Activated gamma-delta T cell treated with anti-CD3 and anti-CD28 coated beads, Interleukin-2, amount 50 U/mL, for 16 hours (primary cell): ENCODE results near the gene SUMO4.

Experiments used
- DNase-seq: peaks from one replicate; pipeline ENCODE4 v3.0.0-alpha.2; 2020; ENCODE audit warnings: low read depth

SUMO4 gene

DNA sequence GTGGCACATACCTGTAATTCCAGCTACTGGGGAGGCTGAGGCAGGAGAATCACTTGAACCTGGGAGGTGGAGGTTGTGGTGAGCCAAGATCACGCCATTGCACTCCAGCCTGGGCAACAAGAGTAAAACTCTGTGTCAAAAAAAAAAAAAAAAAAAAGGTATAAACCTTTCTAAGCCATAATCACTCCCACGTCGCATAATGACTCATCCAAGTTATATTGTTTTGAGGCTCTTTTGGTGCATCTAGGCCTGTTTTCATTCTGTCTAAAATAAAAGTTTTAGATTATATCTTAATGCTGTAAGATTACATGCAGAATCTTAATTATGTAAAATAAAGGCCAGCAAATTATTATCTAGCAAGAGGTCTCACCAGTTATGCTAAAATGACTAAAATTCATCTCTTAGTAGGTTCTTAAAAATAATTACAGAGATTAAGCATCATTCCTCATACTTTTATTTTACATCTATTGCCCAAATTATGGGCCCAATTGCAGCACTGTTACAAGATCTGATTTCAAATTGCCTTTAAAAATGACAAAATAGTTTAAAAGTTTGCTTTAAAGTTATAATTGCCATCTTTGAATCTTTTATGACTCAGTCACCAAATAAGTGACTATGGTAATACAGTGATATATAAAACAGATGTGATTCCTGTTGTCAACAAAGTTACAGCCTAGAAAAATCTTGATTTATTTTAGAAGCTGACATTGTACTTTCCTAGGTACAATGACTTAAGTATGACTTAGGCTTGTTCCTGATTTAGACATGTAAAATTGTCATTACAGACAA is 10.4 kb upstream of the SUMO4 start:
- no peak for DNase-seq

DNA sequence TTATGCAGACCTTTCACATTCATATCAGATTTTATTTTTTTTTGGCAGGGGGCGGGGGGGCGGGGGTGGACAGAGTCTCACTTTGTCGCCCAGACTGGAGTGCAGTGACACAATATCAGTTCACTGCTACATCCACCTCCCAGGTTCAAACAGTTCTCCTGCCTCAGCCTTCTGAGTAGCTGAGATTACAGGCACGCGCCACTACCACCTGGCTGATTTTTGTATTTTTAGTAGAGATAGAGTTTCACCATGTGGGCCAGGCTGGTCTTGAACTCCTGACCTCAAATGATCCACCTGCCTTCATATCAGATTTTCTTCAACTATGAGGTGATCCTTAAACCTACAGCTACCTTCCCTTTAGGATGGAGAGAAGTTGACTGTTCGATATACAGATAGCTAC is 8.0 kb upstream of the SUMO4 start:
- no peak for DNase-seq

DNA sequence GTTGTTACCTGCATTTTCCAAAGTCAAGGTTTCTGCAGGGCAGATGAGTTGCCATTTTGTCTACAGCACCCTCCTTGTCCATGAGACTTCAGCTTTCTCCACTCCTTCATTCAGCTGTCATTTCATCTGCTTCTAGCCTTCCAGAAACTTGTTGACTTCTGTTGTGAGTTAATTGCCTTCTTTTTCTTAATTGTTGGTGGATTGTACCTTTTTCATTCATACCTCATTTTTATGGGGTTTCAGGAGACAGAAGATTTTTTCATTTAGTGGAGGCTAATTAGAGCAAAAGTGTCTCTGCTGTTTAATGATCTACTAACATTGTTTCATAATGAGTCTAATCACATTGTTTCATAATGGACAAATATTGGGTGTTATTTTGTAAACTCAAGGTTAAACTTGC is 7.5 kb upstream of the SUMO4 start:
- no peak for DNase-seq

DNA sequence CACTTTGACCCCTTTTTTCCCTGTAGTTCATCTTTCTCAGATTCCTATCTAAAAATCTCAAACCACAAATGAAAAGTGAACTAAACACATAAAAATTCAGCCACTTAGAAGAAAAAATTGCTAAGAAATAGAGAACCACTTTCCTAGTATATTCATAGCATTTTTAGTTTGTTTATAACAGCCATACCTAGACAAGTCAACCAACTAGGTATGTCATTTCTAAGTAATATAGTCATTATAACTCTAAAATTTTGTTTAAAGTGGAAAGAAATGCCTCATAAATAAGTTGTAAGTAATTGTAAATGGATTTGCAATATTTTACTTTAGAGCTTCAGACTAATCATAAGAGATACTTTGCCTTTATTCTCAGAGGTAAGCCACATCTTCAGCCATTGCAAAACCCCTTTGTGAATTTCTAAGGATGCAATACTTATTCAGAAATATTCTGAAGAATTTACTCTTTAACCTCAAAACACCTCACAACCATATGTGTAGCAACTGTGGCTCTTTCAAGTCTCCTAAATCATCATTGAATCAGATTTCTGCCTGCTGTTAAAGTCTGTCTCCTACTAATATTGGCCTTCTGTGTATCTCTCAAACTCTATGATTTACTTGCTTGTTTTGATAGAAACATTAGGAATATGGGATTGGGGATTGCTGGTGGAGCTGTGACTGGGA is 6.9 kb upstream of the SUMO4 start:
- no peak for DNase-seq

GRCh38 chr6:149395185-149395584 is 4.9 kb upstream of the SUMO4 start:
- DNase-seq, result no peak

DNA sequence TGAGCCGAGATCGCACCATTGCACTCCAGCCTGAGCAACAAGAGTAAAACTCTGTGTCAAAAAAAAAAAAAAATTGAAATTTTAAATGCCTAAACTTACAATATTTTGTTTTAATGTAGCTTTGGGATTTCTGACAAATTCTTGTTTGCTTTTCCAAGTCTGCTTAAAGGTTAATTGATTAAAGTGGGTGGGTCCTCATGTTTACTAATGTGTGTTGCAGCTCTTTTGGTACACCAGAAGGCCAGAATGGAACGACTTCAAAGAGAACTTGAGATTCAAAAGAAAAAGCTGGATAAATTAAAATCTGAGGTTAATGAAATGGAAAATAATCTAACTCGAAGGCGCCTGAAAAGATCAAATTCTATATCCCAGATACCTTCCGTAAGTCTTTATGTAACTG is 2.7 kb upstream of the SUMO4 start:
- no peak for DNase-seq

- no peak for DNase-seq
Observed at GRCh38 chr6:149403534-149403933, 3.5 kb downstream of the SUMO4 start.

DNA sequence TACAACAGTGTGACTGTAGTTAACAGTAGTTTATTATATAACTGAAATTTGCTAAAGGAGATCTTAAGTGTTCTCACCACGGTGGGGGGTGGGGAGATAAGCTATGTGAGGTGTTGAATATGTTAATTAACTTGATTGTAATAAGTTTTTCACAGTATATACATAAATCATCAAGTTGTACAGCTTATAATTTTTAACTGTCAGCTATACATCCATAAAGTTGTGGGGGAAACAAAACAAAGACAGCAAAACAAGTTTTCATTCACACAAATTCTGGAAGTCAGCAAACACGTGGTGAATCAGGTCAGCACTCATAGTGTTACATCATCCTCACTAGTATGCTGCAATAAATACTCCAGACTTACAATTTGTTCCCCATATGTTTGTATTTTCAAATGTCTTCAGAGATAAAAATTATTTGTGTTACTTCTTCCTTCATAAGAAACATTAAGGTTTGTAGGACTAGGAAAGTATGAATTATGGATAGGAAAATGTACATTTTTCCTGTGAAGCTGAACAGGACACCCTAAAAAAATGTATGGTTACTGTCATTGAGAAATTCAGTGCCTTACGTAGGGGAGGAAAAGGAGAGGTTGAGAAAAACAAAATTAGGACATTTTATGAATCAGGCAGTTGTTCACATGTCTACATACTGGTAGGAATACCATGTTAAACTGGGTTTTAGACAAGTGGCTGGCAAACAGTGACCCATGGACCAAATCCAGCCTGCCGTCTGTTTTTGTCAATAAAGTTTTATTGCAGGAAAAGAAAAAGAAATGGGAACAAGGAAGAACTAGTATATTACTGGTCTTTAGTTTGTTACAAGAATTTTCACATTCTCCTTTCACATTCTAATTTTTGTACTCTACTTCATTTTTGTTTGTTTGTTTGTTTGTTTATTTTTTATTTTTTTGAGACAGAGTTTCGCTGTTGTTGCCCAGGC is 6.0 kb downstream of the SUMO4 start:
- DNase-seq, result no peak

DNA sequence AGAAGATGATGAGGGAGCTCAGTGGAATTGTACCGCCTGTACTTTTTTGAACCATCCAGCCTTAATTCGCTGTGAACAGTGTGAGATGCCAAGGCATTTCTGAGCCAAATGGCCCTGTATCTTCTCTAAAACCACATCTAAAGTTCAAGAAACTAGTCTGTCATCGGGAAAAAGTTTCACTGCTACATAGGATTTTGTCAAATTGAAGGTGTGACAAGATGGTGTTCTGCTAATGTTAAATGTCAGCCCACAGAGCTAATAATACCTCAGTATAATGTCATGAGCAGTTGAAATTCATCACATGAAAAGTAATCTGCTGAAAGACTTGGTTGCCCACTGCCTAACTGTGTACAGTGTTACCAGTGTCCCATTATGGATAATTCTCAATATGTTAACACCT is 9.6 kb downstream of the SUMO4 start:
- DNase-seq, result no peak

DNA sequence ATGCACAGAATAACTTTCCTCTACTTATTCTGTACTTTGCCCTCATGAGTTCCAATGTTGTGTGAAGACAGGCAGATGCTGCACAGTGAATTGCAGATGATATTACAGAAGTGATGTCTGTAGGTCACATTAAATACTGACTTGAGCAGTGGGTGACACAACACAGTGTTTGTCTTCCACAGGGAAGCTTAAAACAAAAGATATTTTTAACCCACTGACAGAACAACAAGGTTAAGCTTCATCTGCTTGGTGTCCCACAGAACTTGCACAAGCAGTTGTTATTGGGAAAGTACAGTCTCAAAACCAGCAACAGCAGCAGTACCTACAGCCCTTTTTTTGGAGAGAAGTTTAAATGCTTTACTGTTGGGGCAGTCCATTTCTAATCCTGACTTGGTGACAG is 10.5 kb downstream of the SUMO4 start:
- DNase-seq, result no peak

GRCh38 chr6:149414009-149414408 is 13.9 kb downstream of the SUMO4 start:
- no peak for DNase-seq

DNA sequence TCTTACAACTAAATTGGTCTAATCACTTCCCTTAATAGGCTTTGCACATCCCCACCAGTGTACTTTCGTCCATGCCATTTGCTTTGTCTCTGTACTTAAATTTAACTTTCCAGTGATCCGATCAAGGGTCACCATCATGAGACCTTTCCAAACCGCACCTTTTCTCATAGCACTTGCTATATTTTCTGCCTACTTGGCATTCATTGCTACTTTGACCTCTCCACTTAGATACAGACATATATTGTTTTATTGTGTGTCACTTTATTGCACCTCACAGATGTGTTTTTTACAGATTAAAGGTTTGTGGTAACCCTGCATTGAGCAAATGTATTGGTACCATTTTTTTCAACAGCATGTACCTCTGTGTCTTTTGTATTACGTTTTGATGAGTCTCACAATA is 14.8 kb downstream of the SUMO4 start:
- DNase-seq, result no peak

DNA sequence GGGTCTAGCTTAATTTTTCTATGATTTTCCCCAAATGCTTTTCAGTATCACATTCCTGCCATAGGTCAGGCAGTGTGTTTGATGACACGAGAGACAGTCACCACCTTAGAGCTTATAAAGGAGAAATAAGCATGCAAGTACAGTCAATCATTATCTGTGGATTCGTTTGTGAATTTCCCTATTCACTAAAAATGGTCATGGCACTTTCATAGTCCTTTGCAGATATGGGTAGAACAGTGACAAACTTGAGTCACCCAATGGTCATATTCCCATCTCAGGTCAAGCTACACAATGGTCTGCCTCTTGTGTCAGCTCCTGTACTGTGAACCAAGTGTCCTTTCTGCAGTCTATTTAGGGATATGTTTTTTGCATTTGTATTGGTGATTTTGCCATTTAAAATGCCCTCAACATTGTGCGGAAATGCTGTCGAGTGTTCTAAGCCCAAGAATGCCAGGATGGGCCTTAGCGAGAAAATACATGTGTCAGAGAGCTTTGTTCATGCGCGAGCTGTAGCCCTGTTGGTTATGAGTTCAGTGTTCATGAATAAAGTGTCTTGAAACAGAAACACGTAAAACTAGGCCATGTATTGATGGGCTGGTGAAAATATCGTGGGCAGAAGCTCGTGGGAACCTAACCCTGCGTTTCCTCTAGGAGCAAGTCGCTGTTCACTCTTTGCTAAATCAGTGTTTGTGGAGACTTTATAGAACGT is 19.8 kb downstream of the SUMO4 start:
- DNase-seq, result no peak

DNA sequence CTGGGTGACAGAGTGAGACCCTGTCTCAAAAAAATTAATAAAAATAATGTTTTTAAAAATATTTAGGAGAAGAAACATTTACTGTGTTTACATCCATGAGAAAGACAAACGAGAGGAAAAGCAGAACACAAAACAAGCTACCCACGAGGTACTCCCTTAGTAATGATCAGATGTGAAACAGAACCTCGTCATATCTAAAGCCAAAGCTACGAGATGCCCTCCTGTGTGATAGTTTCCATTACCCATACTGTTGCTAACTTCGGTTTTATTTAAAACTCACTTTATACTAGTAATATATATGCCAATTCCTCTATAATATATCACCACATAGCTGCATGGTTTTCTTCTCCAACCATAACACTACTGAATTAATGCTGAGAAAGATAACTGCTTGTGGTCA is 21.1 kb downstream of the SUMO4 start:
- DNase-seq, result no peak

DNA sequence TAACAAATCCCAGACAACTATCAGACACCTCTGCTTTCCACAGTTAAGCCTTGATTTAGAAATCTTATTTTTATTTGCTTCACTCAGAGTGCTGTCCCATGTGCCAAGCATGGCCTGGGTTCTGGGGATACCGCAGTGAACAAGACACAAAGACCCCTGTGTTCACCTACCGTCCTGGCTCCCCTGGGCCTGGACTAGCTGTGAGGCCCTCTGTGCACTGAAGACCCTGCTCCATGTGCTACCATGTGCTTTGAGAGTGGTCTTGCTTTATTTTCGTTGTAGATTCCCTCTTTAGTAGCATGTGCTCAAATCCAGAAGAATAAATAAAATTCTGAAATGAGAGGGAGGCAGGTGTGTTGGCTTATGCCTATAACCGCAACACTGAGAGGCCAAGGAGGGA is 22.5 kb downstream of the SUMO4 start:
- DNase-seq, result no peak

DNA sequence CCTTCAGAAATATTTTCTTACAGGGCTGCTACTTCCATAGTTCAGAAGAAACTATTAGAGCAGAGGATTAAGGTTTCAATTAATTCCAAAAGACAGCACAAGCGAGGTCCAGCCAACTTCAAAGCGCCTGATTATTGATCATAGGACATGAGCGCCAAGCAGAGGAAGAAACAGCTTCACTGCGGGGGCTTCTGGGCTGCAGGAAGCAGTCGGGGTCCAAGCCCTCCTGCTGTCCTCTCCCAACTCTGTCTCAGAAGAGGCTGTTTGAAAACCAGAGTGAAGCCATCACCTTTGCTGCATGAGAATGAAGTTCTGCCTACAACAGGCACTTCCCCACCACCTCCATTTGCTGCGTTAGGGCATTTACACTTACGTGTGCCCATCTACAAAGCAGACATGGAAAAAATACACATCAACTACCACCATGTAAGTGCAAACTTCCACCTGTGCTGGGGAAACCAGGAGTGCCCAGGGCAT is 23.9 kb downstream of the SUMO4 start:
- DNase-seq, result no peak

GRCh38 chr6:149425224-149425623 is 25.2 kb downstream of the SUMO4 start:
- DNase-seq, result no peak

DNA sequence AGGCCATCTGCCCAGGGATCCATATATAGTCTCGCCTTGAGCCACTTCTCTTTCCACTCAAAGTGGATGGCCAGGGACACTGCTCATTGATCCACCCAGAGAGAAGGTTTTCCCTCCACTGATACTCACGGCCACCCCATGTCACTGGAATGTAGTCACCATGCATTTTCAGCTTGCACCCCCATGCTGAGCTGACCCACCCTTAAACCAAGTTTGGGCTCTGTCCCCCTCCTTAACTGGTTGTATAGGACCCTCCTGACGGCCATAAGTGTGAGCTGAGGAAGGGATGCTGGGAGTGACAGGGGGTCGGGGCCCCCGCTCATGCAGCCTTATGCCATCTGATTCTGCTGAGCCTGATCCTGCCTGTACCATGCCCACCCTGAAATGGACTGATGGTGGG is 25.7 kb downstream of the SUMO4 start:
- no peak for DNase-seq

DNA sequence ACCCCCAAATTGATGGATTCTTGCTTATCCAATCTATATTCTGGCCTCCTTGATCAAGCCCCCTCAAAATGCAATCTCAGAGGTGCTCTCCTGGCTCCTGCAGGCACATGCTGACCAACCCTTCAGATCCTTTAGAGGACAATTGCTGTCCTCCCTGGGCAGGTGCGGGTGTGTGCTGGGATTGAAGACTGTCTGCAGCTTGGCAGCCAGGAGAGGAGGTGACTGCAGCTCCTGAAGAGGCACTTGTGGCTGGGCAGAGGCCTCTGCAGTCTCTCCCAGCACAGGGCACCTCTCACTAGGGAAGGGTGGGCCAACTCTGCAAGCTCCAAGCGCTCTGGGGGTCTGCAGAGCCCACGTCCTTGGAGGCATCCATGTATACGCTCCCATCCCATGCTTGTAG is 28.5 kb downstream of the SUMO4 start:
- DNase-seq, result no peak

- DNase-seq, result no peak
Observed at GRCh38 chr6:149429427-149430360, 29.6 kb downstream of the SUMO4 start.
